ENCODE data around the gene RSAD1.

Gene RSAD1

DNA sequence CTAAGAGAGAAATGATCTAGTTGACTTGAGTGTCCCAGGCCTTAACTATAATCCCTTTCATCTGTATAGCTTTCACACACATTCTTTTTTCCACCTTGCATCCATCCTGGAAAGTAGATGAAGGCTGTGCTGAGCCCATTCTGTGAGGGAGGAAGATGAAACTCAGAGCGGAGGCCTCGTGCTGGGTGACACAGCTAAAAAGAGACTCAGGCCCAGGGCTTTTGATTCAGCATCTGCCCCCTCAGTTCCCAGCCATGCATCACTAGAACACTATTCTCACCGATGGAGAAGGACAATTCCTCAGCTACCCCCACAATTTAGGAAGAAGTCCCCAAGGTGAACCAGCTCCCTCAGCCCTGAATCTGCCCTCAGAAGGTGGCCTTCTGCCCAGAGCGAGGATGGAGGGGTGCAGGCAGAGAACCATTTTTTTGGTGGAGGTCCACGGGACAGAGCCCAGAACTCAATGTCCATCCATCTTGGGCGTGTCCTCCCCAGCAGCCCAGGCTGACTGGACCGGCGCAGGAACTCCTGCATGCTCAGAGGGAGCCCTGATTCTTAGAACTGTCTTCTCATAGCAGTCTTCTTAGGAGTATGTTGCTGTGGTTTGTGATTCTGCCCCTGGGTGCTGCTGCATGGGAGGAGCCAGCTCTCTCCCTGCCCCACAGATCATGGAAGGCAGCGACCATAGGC, 23.8 kb downstream of the RSAD1 start:
- Mint-ChIP-seq H3K27ac (no peak overlapping the region), H3K4me1 (peaks cover 0 to under 1% of the 10 kb centered on the region in 2 donors), H3K36me3 (no peaks in the 10 kb centered on the region), H3K9me3 (no peaks in the 10 kb centered on the region), H3K27me3 (peaks cover 11 to 23% of the 10 kb centered on the region in 2 donors), H3K4me3 (no peak overlapping the region)
- ATAC-seq (replicated peaks) (no peak), DNase-seq (no peak)

DNA sequence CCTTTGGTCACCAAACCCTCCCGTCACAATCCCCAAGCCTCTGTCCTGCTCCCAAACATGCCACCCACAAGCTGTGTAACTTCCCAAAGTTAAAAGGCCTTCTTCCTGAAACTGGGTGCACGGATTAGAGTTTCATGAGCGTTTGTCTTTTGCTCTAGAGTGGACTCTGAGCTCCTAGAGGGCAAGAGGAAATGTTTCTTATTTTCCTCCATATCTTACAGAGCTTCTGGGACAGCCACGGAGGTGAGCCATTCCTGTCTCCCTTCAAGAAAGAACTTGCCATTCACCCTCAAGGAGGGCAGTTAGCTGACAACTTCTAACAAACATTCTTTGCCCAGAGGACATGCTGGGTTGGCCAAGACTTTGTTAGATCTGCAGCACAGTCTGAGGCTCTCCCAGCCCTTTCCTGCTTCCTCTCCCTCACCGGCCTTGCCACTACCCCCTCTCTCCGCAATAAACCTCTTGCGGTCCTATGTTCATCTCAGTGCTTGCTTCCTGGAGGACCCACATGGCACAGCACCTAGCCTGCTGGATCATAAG, 27.0 kb downstream of the RSAD1 start:
- Mint-ChIP-seq H3K27me3 (peaks cover 18 to 26% of the 10 kb centered on the region in 2 donors), H3K27ac (no peak overlapping the region), H3K36me3 (no peaks in the 10 kb centered on the region)

DNA sequence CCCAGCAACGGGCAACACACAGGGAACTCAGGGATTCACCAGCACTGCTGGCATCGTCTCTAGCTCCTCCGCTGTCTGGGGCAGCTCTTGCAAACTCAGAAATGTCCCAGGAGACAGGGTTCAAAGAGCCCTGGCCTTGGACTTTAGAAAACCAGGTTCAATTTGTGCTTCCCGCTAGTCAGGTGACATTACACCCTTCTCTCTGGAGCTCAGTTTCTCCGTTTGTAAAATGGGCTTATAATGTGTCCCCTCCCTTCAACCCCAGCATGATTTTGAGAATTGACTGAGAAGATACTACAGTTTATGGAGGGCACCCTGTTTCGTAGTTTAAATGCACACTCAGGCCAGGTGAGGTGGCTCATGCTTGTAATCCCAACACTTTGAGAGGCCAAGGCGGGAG, 27.6 kb downstream of the RSAD1 start:
- no peak overlapping the region for H3K4me3 Mint-ChIP-seq
- ATAC-seq (replicated peaks) (no peak), DNase-seq (no peak)
- H3K27ac Mint-ChIP-seq = no peak overlapping the region
- H3K36me3 Mint-ChIP-seq = no peaks in the 10 kb centered on the region
- peaks cover 9 to 20% of the 10 kb centered on the region in 2 donors for H3K4me1 Mint-ChIP-seq
- H3K9me3 Mint-ChIP-seq = no peaks in the 10 kb centered on the region
- peaks cover 18 to 26% of the 10 kb centered on the region in 2 donors for H3K27me3 Mint-ChIP-seq

More for the DNA sequence above, 27.0 kb downstream of the RSAD1 start:
- DNase-seq (no peak), ATAC-seq (replicated peaks) (no peak)
- no peak overlapping the region for H3K4me3 Mint-ChIP-seq
- no peaks in the 10 kb centered on the region for H3K9me3 Mint-ChIP-seq
- H3K4me1 Mint-ChIP-seq = peaks cover 7 to 15% of the 10 kb centered on the region in 2 donors

DNA sequence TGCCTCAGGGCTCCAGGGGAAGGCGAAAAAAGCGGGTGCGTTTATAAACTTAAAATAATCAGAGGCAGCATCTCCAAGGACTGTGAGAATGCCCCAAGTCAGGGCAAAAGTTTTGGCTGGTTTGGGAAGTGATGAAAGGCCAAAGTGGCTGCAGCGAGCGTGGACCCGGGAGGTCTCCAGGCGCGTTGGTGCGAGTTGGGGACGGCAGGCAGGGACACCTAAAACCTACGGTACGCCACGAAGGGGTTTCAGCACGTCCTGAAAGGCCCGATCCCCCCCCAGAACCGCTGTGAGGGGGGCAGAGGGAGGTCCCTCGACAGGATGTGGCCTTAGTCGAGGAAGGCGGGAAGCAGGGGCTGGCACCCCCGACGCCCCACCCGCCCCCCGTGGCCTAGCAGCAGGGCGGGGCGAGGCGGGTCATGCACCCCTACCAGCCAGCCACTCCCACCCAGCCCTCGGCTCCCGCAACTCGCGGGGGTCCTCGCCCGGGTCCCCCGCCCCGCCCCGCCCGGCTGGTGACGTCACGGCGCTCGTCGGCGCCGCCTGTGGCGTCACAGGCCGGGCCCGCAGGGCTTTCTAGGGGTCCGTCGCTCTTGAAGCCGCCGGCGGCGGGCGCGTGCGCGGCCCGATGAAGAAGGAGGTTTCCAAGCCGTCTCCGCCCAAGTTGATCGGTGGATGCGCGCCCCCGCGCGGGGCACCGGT, 29.4 kb downstream of the RSAD1 start, which contains the start of gene MYCBPAP:
TSS of gene MYCBPAP (plus strand) at position 569 of the 702 bp plus-strand sequence. CDS start 236 bp downstream, outside the sequence.
- H3K4me3 Mint-ChIP-seq = peak within 1 kb of the TSS; percentile 85 to 90
- peaks cover 13 to 24% of the 10 kb centered on the region in 2 donors for H3K4me1 Mint-ChIP-seq
- H3K27me3 Mint-ChIP-seq = peaks cover 22 to 34% of the 10 kb centered on the region in 2 donors
- ATAC-seq (replicated peaks) = peak; percentile 84 to 88
- H3K27ac Mint-ChIP-seq = peak within 1 kb of the TSS; percentile 91
- peak; percentile 70 for DNase-seq
- no peaks in the 10 kb centered on the region for H3K9me3 Mint-ChIP-seq
- no peaks in the 10 kb centered on the region for H3K36me3 Mint-ChIP-seq

DNA sequence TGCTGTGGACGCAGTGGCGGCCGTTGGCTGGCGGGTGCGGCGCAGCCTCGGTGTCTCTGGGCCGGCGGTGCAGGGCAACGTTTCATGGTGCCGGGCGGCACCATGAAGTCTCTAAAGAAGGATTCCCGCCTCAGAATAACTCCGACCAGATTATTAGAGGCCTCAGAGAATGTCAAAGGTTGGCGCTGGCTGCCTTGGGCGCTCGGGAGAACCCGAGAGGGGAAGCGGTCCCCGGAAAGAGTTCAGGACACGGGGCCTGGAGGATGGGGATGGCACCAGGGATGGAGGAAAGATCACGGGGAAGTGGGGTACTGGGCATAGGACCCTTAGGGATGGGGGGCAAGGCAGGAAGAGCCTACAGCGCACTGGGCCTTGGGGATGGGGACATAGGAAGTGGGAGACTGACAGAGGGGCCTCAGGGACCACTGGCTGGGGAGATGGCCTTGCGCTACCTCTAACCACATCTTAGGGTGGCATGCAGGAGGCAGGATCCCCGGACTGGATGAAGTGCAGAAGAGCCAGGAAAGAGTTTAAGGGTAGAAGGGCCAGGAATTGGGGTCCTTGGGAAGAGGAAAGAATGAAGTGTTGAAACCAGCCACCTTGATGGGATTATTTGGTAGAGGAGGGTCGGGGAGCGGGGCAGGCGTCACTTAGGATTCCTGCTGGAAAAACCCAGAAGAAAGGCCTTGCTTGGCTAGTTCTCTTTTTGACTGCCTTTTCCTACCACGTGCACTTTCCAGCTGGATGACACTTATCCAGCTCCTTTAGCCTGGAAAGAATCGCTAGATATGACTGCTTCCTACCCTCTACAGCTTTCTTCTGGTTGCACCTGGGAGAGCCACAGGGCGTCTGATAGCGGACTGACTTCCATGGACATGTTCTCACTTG, 30.2 kb downstream of the RSAD1 start:
- Mint-ChIP-seq H3K4me3 (peak overlapping the region; percentile 85 to 90), H3K36me3 (no peaks in the 10 kb centered on the region), H3K4me1 (peaks cover 13 to 24% of the 10 kb centered on the region in 2 donors), H3K27ac (peak overlapping the region; percentile 32), H3K9me3 (no peaks in the 10 kb centered on the region), H3K27me3 (peaks cover 19 to 33% of the 10 kb centered on the region in 2 donors)
- DNase-seq (no peak), ATAC-seq (replicated peaks) (no peak)

DNA sequence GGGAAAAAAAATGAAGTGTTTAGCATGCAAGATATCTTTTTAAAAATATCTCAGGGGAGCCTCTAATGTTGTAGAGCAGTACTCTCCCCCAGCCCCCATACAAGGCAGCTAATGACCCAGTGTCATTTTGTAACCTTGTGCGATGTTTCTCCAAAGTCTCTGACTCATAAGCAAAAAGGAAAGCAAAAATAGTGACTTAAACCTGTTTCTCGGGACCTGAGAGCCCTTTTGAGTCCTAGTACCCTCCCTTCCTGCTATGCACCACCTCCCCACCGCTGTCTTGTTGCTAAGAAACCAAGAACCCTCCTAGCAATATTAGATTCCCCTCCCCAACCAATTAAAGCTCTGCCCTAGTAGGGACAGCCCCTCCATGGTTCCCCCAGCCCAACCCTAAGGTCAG, 32.4 kb downstream of the RSAD1 start:
- H3K4me3 Mint-ChIP-seq = no peak overlapping the region
- peak; percentile 34 to 64 for ATAC-seq (replicated peaks)

DNA sequence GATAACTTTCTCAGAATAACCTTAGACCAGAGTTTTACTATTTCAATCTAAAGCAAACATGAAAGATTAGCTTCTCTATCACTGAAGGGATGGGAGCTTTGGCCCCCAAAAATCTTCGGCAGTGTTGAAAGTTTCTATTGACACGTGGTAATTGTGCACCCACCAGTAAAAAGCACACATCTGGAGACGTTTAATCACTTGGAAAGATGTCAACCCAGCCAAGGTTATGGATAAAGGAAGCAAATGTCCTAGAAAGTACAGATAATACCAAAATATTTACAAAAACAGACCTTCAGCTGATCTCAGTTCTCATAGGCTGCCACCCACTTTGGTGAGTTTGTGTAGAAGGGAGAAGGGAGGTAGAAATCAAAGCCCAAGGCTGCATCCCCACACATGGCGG, 34.8 kb downstream of the RSAD1 start:
- peaks cover 10 to 17% of the 10 kb centered on the region in 2 donors for H3K4me1 Mint-ChIP-seq

More for the DNA sequence above, 32.4 kb downstream of the RSAD1 start:
- H3K4me1 Mint-ChIP-seq = peaks cover 13 to 24% of the 10 kb centered on the region in 2 donors
- H3K27ac Mint-ChIP-seq = no peak overlapping the region
- H3K9me3 Mint-ChIP-seq = no peaks in the 10 kb centered on the region
- H3K27me3 Mint-ChIP-seq = peaks cover 11 to 21% of the 10 kb centered on the region in 2 donors
- no peaks in the 10 kb centered on the region for H3K36me3 Mint-ChIP-seq
- no peak for DNase-seq

DNA sequence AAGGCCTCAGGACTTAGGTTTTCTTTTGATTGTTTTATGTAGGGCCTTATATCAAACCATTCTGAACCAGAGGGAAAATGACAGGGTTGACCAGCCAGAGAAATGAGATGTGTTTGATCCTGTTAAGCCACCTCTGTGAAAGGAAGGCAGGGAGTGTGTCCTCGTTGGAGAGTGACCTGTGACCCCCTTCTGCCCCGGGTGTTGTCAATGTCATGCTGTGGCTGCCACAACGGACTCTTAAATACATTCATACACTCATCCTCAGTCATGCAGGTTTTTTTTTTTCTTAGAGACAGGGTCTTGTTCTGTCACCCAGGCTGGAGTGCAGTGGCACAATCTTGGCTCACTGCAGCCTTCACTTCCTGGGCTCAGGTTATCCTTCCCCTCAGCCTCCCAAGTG, 35.7 kb downstream of the RSAD1 start:
- no peaks in the 10 kb centered on the region for H3K36me3 Mint-ChIP-seq
- H3K4me1 Mint-ChIP-seq = peaks cover 6 to 9% of the 10 kb centered on the region in 2 donors
- no peak overlapping the region for H3K4me3 Mint-ChIP-seq
- no peak for ATAC-seq (replicated peaks)
- peaks cover 5 to 12% of the 10 kb centered on the region in 2 donors for H3K27me3 Mint-ChIP-seq
- H3K9me3 Mint-ChIP-seq = no peaks in the 10 kb centered on the region
- DNase-seq = no peak
- H3K27ac Mint-ChIP-seq = no peak overlapping the region

More for the DNA sequence above, 34.8 kb downstream of the RSAD1 start:
- Mint-ChIP-seq H3K9me3 (no peaks in the 10 kb centered on the region), H3K4me3 (no peak overlapping the region), H3K27ac (no peak overlapping the region), H3K27me3 (peaks cover 8 to 18% of the 10 kb centered on the region in 2 donors), H3K36me3 (no peaks in the 10 kb centered on the region)
- no peak for DNase-seq
- no peak for ATAC-seq (replicated peaks)

DNA sequence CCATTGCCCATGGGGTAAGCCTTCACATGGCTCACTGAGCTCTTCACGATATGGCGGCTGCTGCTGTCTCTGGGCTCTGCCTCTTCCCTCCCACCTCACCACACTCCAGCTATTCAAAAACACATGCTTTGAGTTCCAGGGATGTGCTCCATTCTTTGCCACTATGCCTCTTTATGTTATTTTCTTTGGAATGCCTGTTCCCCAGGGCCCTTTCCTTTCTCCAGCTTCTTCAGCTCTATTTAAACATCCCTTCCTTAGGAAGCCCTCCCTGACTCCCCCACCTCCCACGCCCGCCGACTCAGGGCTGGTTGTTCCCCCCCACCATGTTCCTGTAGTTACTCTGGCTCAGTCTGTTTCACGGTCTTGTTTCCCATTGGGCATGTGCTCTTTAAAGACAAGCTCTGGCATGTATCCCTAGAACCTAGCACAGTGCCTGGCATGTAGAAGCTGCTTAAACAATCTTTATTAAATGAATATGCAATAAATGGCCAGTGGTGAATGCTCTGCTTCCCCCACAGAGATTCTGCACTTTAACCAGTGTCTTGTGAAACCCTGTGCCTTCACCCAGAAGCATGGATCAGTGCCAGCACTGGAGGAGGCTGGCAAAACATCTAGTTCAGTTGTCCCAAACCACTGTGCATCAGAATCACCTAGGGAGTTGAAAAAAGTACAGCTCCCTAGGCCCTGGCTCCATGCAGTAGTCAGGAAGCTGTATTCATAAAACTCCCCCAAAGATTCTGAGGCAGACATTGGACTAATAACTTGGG, 36.5 kb downstream of the RSAD1 start:
- Mint-ChIP-seq H3K9me3 (no peaks in the 10 kb centered on the region), H3K4me1 (peaks cover 6 to 9% of the 10 kb centered on the region in 2 donors), H3K36me3 (no peaks in the 10 kb centered on the region), H3K4me3 (no peak overlapping the region), H3K27ac (no peak overlapping the region), H3K27me3 (peaks cover 5 to 12% of the 10 kb centered on the region in 2 donors)
- no peak for ATAC-seq (replicated peaks)
- no peak for DNase-seq

DNA sequence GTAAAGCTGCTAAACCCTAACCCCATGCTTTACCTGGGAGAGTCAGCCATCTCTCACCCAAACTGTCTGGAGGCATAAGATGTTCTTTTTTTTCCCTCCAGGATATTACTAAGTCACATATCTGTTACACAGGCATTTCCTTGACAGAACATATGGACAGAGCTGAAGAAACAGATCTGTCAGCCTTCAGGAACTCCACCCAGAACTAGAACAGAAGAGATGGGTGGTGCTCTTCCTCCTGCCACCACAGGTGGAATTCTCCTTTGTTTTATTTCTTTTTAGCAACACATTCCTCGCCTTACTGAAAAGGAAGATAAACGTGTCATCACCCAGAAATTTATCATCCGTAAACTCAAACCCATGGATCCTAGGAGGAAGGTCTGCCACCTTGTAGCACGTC, 38.4 kb downstream of the RSAD1 start:
- Mint-ChIP-seq H3K27ac (no peak overlapping the region), H3K36me3 (no peaks in the 10 kb centered on the region), H3K4me1 (no peaks in the 10 kb centered on the region), H3K27me3 (peaks cover 0 to 4% of the 10 kb centered on the region in 2 donors), H3K9me3 (no peaks in the 10 kb centered on the region), H3K4me3 (no peak overlapping the region)
- ATAC-seq (replicated peaks) = no peak
- no peak for DNase-seq

DNA sequence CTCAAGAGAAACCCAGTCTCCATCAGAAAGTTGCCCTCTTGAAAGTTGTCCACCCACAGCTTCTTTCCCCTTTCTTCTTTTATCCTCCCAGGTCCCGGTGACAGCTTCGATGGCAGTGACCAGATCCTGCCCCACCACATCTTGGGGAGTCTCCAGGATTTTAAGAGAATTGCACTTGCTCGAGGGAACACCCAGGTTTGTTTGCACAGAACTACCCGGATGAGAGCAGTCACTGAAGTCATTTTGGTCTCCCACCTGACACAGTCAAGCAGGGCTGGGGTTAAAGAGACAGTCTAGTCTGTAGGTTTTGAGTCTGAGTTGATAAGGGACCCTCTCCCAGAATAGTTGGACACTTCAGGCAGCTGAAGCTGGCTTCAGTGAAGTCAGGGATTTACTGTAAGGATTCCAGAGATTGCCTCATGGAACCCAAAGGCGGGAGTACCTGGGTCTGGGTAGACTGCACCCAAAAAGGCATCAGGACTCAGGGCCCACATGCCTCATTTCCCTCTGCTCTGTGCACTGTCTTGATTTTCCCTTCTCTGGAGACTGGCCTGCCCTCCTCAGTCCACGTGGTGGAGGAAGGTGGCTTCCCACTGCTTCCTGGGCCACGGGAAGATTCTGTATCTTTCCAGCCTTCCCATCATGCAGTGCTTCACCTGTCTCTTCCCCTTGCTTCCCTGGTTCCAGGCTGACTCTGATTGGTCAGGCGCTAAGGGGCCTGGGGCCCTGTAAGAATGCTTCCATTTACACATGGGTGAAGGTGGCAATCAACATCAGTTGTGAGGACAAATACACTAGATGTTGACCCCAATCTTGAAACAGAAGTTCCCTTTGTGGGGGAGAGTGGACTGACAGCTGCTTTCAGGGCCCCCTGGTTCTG, 39.1 kb downstream of the RSAD1 start:
- no peak overlapping the region for H3K4me3 Mint-ChIP-seq
- peaks cover 0 to 4% of the 10 kb centered on the region in 2 donors for H3K27me3 Mint-ChIP-seq
- no peak for ATAC-seq (replicated peaks)
- peak overlapping the region; percentile 78 for H3K27ac Mint-ChIP-seq
- DNase-seq = no peak
- H3K4me1 Mint-ChIP-seq = no peaks in the 10 kb centered on the region
- no peaks in the 10 kb centered on the region for H3K36me3 Mint-ChIP-seq
- H3K9me3 Mint-ChIP-seq = no peaks in the 10 kb centered on the region

DNA sequence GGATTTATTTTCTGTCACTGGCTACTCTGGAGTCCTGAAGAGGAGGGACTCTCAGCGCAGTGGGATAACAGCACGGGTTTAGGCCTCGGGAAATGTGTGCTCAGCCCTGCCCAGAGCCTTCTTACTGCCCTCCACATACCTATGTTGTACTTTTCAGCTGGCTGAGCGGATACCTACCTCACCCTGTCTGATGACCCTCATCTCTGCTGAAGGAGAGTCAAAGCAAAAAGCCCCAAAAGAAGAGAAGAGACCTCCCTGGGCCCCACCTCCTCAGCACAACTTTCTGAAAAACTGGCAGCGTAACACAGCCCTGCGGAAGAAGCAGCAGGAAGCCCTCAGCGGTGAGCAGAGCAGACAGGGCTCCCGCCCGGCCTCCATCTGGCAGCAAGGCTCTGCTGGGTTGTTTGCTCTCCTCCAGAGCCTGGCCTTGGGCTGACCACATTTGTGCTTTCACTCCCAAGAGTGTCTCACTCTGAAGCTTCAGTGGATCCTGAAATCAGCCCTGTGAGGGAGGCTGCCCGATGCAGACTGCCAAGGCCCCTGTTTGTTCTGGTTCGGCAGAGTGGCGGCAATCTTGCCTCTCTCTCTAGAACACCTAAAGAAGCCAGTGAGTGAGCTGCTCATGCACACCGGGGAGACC, 39.8 kb downstream of the RSAD1 start:
- ATAC-seq (replicated peaks) (no peak), DNase-seq (no peak)
- no peak overlapping the region for H3K4me3 Mint-ChIP-seq
- H3K36me3 Mint-ChIP-seq = no peaks in the 10 kb centered on the region
- peaks cover 0 to 3% of the 10 kb centered on the region in 2 donors for H3K27me3 Mint-ChIP-seq
- H3K27ac Mint-ChIP-seq = no peak overlapping the region
- no peaks in the 10 kb centered on the region for H3K9me3 Mint-ChIP-seq
- no peaks in the 10 kb centered on the region for H3K4me1 Mint-ChIP-seq
